RPMI7951 (cell line): ENCODE measurements around the gene CTNNBIP1. TPM values are rescaled to one million over a fixed set of nuclear protein-coding genes. Genes with fewer than 3 reads are reported as not detected.

Experiments
- DNase-seq: peaks from one replicate; pipeline ENCODE4 v3.0.0-alpha.2; 2012; ENCODE audit warnings: low read depth
- total RNA-seq: library from RNA; depleted of rRNA; stranded (reverse); fragments of >200 nt; shearing (Covaris generic); gene quantifications from 2 replicates; pipeline ENCODE4 v1.2.3, GENCODE V29; 2014

CTNNBIP1 gene
- total RNA-seq, 1 experiment from 2014 or later: 30.6 TPM

DNA sequence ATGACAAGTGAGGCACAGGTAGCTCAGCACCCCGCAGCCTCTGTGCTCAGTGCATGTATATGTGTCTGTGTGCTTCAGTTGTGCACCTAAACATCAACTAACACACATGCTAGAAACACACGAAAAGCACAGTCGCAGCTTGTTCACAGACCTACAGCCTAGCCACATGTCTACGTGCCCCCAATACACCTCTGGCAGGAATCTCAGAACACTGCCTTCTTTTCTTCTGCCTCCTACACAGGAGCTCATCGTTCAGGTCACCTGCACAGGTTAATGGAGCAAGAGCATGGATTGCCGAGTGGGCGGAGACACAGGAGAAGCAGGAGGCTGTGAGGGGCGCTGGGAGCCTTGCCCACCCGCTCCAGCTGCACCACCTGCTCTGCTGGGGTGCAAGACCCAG is 31.7 kb downstream of the CTNNBIP1 start:
- DNase-seq: no peak

DNA sequence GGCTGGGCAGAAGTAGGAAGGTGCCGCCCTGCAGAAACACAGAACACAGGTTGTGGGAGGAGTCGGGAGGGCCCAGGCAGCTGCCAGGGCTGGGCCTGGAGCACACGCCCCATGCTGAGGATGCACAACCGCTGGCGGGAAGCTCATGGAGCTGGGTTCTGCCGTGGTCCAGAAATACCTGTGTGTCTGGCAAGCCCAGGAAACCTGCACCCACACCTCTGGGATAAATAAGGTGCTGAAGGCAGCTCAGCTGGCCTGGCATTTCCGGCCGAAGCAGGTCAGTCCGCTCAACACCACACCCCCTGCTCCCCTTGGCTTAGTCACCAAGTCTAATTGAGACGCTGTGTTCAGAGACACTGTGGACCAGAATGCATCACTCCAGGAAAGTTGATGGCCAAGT is 32.1 kb downstream of the CTNNBIP1 start:
- DNase-seq: no peak

DNA sequence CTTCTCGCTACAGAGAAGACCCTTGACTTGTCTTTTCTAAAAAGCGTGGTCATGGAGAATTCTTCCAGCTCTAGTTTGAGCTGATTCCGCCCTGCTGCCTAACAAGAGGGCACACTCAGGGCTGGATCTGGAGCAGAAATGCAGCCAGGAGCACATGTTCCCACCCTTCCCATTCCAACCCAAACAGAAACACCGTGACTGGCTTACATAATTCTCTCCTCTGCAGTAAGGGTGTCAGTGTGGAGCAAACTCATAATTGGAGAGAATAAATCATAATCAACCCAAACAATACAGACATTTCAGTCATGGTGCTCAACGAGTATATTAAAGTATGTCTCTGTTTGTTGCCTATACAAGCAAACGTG is 34.5 kb downstream of the CTNNBIP1 start:
- no peak for DNase-seq

DNA sequence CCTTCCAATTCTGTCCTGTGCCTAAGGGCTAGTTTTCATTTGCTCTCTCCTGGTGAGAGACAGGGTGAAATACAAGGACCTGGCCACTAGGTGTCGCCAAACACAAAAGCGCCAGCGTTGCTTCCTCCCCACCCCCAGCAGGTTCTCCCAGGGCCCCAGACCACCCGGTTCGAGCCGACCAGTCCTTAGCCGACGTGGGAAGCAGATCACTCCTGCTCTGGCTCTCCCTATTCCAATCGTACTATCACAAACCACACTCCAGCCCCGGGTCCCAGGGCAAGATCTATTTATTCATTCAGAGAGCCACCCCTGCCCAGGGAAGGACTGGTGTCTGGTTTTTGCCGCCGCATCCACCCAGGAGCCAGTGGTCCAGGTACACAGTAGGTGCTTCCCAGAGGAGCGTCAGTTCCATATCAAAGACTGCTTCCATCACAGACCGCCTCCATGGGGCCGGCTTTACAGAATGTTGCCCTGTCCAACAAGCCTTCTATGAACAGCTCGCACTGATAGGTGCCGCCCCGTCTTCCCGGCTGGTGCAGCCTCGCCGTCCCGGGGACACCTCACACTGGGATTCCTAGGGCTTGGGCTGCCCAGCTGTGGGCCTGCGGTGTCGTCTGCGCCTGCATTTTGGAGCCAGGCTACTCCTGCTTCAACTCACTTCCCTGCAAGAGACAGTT is 35.0 kb downstream of the CTNNBIP1 start:
- DNase-seq: peak; percentile 66

DNA sequence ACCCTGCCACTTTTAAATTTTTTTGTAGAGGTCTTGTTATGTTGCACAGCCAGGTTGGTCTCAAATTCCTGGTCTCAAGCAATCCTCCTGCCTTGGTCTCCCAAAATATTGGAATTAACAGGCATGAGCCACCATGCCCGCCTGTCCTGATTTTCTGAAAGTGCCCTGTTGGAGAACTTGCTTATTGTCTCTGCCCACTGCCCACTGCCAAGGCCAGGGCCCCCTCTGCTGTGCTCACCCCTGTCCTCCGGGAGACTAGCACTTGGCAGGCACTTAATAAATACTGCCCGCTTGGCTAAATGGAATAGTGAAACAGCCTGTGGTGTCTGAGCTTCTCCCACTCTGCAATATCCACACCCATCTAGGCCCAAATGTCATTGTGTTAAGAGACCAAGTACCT is 35.7 kb downstream of the CTNNBIP1 start:
- DNase-seq: no peak

DNA sequence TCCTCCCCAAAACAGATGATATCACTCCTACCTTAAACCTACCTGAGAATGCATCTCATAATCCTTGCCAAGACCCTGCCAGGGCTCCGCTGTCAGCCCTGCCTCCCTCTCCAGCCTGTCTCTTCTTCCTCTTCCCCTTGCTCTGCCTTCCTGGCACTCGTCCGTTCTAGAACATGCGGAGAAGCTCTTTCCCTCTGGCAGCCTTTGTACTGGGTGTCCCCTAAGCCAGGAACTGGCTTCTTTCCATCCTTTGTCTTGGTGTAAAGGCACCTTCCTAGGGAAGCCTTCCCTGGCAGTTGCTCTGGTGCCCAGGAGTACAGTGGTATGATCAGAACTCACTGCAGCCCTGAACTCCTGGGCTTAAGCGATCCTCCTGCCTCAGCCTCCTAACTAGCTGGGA is 36.1 kb downstream of the CTNNBIP1 start:
- DNase-seq: no peak

DNA sequence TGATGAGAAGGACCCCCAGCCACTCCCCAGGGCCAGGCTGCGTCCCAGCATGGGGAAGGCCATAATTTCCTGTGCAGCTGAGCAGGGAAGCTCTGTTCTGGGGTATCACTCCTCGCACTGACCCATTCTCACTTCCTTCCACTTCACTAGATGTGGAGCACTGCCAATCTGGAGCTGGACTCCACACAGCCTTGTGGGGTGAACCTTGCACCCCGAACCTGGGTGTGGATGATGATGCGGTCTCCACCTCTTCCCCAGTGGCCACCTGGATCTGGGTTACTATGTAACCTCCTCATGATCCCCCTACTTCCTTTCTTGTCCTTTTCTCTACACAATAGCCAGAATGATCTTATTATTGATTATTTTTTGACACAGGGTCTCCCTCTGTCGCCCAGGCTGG is 36.7 kb downstream of the CTNNBIP1 start:
- no peak for DNase-seq

DNA sequence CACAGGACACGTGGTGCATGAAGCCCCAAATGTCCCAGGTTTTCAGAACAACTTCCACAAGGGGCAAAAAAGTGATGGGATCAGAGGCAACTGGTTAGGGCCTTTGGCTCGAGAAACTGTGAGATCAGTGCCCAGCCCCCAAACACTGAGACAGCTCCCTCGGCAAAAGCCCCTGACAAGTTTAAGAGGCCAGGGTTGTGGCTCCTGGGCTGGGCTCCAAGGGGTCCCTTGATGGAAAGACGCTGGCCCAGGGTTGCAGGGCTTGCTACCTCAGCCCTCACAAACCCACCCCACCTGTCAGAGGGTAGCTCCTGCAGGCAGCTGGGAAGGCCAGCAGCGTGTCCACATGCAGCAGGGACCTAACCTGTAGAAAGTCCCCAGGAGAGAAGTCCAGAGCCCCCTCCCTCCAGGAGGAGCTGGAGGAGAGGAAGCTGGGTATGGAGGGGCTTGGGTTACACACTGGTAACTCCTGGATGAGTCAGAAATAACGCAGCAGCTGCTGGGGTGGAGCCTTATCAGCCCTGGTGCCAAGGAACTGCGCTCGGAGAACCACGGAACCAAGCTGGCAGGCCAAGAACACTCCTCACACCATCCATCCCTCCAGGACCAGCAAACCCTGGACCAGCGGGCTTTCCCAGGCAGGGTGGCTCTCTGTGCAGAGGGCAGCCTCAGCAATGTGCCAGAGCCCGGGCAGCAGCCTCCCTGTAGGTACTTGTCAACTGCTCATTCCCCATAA is 37.5 kb downstream of the CTNNBIP1 start:
- DNase-seq: peak; percentile 40

DNA sequence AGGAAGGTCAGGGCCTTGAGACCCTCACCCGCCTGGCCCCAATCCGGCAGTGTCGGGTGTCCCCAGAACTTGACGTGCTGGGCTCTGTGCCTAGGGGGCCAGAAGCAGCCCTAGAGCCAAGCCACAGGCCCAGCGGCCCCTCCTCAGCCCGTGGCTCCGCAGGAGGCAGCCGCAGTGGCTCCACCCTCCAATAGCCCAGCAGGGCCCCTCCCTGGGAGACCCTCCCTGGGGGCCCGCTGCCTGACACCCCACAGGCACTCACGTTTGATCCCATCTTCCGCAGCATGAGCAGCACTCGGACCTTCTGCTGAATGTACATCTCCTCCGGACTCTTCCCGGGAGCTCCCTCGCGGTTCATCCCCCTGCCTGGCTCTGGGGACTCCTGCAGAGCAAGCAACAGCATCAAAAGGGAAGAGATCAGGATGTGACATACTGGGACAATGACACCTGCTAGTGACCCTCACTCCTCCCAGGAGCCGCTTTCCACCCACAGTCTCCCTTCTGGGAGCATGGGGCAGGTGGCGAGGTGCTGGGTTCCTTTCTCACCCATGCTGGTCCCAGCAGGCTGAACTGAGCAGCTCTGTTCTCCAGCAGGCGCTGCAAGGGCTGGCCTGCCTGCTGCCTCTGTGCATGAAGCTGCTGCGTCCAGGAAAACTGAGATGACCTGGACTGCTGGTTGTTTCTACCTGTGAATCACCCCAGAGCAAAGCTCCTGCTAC is 38.2 kb downstream of the CTNNBIP1 start:
- no peak for DNase-seq

DNA sequence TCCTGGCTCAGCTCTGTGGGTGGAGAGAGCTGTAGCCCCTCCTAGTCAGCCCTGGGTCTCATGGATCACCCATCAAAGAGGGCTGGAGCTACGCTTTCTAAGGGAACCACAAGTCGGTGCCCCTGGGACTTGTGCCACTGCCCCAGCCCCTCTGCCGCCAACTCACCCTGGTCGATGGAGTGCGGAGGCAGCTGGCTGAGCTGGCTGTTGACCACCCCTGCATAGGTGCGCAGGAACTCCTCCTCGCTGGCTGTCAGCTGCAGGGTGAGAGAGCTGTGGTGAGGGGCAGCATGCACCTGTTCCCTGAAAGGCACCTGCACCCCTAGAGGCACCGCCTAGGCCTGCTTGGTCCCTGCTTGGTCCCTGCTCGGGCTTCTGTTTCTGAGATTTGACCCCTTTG is 39.0 kb downstream of the CTNNBIP1 start:
- DNase-seq: no peak

DNA sequence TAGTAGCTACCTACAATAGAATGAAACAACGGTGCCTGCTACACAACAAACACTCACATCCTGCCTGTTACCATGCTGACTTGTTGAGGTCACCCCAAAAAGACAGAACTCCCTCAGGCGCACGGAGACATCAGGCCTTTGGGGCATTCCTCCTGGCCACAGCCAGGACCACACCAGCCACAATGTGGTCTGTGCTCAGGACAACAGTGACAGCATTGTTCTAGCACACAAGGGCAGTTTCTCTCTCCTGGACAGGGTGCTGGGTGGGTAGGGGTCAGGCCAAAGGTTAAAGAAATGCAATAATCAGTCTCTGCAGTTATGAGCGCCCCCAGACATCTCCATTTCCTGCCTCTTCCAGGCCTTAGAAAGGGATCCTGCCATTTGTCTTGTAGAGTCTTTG is 39.5 kb downstream of the CTNNBIP1 start:
- DNase-seq: no peak

DNA sequence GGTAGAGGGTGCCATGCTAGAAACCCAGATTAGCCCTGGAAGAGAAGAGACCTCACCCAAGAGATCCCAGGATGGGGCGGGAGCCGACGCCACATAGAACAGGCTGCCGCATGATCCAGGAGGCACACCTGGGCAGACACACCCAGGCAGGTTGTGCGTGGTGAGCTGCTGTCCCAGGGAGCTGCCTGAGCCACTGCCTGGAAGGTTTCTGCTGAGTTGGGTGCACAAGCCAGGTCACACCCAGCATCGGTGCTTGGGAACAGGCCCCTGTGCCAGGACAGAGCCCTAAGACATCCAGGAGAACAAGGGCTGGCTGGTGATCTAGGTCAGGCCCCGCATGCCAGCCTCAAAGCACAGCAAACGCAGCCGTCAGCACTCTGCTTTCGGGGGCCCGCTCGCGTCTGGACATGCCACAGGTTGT is 40.2 kb downstream of the CTNNBIP1 start:
- DNase-seq: no peak

DNA sequence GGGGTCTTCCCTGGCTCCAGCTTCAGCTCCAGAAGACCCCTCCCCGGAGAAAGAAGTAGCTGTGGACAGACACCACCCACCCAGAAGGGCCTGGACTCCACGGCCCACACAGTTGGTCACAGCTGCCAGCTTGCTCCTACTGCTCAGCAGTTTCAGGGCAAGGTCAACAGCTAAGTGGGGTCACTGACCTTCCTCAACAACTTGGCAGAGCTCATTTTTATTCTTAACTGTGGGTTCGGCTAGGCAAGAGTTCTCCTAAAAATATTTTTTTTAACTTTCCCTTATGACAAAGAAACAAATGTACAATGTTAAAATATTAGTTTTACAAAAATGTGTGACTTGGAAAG is 41.9 kb downstream of the CTNNBIP1 start:
- DNase-seq: no peak

DNA sequence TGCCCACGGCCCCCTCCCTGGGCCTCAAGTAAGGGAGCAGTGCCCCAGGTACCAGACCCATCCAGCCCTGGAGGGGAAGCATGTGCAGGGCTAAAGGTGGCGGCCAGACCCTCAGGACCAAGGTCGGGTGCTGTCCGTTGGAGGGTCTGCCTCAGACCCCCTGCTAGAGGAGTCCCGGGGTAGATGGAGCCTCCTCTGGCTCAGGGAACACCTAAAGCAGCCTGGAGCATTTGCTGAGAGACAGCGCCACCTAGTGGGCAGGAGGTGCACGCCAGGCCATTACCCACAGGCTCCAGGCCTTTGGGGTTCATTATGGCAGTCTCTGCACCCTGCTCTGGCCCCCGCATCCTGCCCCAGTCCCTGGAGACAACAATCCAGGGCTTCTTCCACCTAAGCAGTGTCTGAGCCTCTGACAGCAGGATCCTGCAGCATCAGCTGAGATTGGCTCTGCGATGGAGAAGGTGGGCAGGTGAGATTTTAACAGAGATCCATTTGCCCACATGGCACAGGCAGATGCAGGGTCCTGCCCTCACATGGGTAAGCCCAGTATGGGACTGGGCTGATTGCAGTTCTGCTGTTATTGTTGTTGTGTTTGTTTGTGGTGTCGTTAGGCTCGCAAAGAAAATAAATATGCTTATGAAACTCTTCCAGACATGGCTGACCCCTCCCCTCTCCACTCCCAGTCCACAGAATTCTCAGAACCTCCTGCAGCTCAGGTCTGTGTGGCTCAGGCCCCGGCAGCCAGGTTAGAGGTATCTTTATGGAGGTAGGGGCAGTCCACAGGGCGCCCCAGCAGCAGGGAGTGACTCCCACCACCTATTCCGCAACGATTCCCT is 42.4 kb downstream of the CTNNBIP1 start:
- DNase-seq: peak; percentile 57

DNA sequence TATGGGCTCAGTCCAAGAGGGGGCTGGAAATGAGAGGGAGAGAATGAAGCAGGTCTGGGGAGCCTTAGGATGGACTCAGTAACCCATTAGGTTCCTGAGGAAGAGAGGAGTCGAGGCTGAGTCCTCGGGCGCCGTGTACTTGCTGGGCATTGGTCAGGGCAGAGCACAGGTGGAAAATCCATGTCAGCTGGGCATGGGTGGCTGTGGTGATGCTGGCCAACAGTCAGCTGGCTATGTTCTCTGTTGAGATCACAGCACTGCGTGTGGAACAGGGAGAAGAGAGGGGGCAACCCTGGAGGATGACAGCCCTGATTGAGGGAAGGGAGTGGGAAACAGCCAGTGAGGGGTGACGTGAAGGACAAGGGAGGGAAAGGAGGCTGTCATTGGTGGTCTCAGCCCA is 43.2 kb downstream of the CTNNBIP1 start:
- no peak for DNase-seq

DNA sequence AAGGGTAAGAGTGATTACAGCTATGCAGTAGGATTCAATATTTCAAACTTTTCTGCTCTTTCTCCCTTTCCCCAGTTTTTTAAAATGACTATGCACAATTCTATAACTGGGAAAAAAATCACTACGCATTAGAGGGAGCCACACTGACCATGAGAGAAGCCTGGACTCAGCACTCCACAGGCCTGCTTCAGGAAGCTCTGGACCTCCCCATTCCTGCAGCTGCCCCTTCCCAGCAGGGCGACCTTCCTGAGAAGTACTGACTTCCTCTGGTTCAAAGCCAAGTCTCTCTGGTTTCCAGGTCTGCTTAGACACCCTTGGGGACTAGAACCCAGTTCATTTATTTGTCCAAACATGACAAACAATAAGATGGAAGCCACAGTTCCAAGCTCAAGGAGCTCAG is 44.3 kb downstream of the CTNNBIP1 start:
- DNase-seq: no peak

DNA sequence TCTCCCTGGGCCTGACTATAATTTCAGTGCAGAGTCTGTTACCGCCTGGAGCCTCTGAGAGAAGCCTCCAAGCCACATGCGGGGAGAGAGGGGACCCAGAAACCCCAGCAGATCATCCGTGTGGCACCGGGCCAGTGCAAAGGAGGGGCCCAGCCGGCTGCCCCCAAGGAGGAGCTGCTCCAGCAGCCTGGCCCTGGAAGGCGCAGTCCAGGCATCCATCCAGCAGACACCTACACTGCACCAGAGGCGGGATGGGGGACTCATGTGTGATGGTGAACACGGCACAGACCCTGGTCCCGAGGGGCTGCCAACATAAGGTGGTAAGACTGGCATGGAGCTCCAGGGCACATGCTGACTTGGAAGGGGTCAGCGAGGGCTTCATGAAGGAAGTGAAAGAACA is 46.7 kb downstream of the CTNNBIP1 start:
- DNase-seq: no peak

DNA sequence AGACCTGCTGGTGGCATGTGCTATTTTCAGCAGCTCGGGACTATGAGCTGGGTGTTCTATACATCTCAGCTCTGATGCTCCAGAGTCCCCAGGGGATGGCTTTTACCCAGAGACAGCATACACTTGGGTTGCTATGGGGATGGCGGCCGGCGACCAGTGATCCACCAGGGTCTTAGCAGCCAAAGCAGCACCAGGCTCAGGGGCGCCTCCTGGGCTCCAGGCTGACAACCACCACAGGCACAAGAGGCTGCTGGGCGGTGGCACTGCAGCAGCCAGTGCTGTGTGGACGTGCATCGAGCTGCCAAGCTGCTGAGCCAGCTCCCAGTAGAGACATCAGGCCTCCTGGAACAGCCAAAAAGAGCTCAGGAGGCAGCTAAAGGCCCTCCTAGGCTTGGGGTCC is 48.7 kb downstream of the CTNNBIP1 start:
- DNase-seq: no peak

DNA sequence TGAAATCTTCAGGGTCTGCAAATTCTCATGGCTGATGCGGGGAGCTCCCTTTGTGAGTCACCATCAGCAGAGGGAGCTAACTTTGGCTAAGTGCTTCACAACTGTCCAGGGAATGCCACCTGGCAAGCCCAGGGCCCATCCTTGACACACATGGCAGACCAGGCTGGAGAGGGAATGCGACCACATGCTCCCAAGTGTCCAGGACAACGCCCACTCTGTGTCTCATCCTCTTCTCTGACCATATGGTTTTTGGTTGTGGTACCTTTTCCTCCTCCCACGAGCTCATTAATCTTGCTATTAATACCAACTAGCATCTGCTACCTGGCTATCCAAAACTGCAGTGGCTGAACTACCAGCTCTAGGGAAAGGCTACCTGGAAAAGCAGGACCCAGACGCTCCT is 49.2 kb downstream of the CTNNBIP1 start:
- no peak for DNase-seq

DNA sequence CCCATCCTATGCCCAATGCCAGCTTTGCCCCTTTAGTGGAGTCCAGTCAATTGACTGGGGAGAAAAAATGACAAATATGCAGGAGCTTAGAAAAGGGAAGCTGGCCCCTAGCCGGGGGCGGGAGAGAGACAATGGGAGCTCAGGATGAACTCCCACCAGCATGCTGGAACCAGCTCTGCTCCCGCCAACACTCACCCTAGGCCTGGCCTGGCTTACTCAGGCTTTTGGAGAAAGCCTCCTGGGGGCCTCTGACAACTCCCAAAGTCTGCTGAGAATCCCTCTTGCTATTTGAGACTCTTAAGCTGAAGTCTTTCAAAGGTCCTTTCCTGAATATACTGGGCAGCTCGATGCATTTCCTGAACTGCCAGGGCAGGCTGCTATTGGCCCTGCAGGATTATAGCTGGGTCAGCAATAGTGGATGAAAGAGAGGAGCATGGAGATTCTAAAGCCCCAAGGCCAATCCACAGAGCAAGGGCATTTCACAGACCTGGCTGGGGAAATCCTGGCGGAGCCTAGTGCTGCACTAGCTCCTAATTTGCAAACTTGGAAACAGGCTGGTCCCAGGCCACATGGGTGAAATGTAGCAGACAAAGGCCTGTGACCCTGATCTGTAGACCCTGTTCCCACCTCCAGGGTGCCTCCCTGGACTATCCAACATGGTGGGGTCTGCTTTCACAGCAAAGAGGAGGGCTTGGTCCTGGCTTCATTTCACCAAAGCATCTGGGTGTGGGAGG is 50.6 kb downstream of the CTNNBIP1 start:
- no peak for DNase-seq

DNA sequence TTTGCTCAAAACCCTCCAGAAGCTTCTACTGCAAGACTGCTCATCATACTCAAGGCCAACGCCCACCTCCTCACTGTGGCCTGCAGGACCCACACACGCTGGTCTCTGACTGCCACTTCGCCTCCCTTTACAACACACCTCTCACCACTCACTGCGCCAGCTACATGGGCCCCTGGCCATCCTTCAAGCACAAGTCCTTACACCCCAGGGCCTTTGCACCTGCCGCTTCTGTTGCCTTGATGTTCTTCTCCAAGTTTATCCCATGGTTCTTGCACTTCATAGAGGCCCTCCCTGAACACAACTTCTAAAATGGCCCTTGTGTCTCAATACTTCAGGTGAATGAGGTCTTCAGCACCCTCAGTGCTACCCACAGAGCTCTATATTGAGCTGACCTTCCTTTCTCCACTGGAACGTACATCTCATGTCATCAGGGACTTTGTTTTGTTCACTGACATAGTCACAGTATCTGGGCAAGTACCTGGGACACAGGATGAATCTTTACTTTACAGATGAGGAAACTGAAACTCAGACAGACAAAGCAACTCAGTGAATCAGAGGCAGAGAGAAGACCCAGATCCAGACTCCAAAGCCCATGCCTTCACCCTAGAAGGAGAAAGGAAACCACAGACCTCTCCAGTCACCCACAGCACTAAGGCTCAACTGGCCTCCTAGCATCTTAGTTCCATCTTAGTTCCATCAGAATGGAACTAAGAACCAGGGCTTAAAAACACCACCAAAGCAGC is 51.6 kb downstream of the CTNNBIP1 start:
- DNase-seq: no peak
